Stimulated activated naive CD8-positive, alpha-beta T cell treated with anti-CD3 and anti-CD28 coated beads, Interleukin-15, amount 100 ng/mL, for 72 hours (primary cell): Measurements from ENCODE around the gene C10orf105.

Experiments used
- ATAC-seq: fragments of 150-1000 bp; cut with Tn5 transposase; 2 replicates; pipeline ENCODE4 v1.10.0; 2021; ENCODE audit warnings: mild to moderate bottlenecking, moderate library complexity
- DNase-seq, 2 donors: peaks; one replicate each; pipeline ENCODE4 v3.0.0; 2021 to 2022
- H3K27ac Mint-ChIP-seq, 2 donors: one replicate each; pipeline ENCODE4 v1.8.0; 2022; ENCODE audit warnings: mild to moderate bottlenecking in 2 of 2, mixed read lengths in 2 of 2, moderate library complexity in 2 of 2
- H3K27me3 Mint-ChIP-seq: one replicate; pipeline ENCODE4 v1.8.0; 2022; ENCODE audit warnings: mixed read lengths
- H3K4me1 Mint-ChIP-seq: one replicate; pipeline ENCODE4 v1.8.0; 2022; ENCODE audit warnings: mild to moderate bottlenecking, mixed read lengths
- H3K4me3 Mint-ChIP-seq, 2 donors: one replicate each; pipeline ENCODE4 v1.8.0; 2022; ENCODE audit warnings: mild to moderate bottlenecking in 2 of 2, mixed read lengths in 2 of 2, moderate library complexity in 1 of 2
- H3K9me3 Mint-ChIP-seq, 2 donors: one replicate each; pipeline ENCODE4 v1.8.0; 2022; ENCODE audit warnings: mixed read lengths in 2 of 2

C10orf105 gene

DNA sequence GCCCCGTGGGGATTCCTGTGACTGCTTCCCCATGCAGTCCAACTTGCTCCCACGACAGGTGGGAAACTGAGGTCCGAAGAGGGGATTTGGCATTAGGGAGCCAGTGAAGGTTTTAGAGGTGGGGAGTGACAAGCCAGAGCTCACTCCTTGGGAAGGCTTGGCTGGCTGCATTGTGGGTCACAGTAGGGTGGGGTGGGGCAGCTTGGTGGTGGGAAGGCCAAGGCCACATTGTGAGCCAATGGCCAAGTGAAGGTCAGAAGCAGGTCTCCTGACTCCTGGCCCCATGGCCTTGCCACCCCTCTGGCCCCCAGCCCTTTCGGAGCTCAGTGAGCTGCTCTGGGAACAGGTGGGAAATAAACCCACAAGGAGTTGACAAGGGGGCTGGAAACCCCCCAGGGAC is 2.5 kb downstream of the C10orf105 start:
- ATAC-seq (no peak), DNase-seq (no peak)
- no peaks in the 10 kb centered on the region for H3K27me3 Mint-ChIP-seq
- no peaks in the 10 kb centered on the region for H3K9me3 Mint-ChIP-seq
- no peak overlapping the region for H3K4me3 Mint-ChIP-seq
- H3K4me1 Mint-ChIP-seq: peaks cover 60% of the 10 kb centered on the region
- no peak overlapping the region for H3K27ac Mint-ChIP-seq

DNA sequence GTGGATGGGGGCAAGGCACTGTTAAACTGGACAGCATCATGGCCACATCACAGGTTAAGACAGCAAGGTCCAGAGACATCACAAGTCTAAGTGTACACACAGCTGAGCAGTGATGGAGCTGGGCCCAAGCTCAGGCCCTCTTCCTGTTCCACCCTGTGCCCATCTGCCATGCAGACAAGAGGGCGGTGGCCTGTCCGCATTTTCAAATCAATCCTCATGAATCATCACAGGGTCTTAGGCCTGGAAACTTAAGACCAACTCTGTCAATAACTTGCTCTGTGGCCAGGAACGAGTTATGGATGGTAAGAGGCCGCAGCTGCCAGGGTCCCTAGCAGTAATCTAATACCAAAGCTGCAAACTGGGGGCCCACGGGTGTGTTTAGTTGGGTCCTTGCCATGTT is 3.2 kb downstream of the C10orf105 start:
- no peaks in the 10 kb centered on the region for H3K9me3 Mint-ChIP-seq
- no peak overlapping the region for H3K4me3 Mint-ChIP-seq
- ATAC-seq (no peak), DNase-seq (no peak)
- H3K4me1 Mint-ChIP-seq: peaks cover 62% of the 10 kb centered on the region
- no peak overlapping the region for H3K27ac Mint-ChIP-seq
- no peaks in the 10 kb centered on the region for H3K27me3 Mint-ChIP-seq

DNA sequence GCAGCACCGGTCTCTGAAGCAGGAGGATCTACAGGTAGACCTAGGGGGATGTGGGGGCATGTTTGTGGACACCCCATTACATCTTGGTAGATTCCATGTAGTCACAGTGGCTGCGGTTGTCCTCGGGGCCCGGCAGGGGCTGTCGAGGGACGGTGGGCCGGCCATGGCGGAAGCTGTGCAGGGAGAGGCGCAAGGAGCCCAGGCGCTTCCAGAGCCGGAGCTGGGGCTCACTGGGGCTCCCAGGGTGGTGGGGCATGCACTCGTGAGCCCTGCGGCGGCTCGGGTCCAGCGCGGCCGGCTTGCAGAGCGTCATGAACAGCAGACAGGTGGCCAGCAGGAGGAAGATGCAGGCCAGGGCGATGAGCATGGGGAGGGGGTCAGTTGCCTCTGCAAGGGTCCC is 3.7 kb downstream of the C10orf105 start:
- Mint-ChIP-seq H3K27ac (peak overlapping the region in 1 of 2 donors; percentile 27), H3K4me1 (peaks cover 67% of the 10 kb centered on the region), H3K27me3 (no peaks in the 10 kb centered on the region), H3K4me3 (no peak overlapping the region), H3K9me3 (no peaks in the 10 kb centered on the region)
- ATAC-seq (no peak), DNase-seq (no peak)

DNA sequence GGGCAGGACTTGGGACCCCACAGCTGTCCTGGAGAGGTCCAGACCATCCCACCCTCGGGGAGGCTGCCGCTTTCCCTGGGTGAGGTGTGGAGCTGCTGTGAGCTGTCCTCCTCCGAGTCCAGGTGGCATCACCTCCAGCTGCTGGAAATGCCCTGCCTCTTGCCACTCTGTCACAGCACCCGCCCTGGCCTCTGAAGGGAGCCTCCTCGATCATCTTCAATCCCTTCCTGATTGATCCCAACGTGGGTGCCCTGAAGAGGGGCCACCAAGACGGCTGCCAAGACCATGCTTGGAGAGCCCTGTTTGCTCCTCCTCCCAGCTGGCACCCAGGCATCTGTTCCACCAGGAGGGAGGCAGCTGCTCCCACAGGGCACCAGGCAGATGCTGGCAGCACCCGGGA is 4.6 kb downstream of the C10orf105 start:
- H3K4me1 Mint-ChIP-seq: peaks cover 68% of the 10 kb centered on the region
- DNase-seq (no peak), ATAC-seq (no peak)
- peak overlapping the region in 1 of 2 donors; percentile 7 for H3K4me3 Mint-ChIP-seq
- no peaks in the 10 kb centered on the region for H3K9me3 Mint-ChIP-seq
- no peak overlapping the region for H3K27ac Mint-ChIP-seq
- no peaks in the 10 kb centered on the region for H3K27me3 Mint-ChIP-seq

DNA sequence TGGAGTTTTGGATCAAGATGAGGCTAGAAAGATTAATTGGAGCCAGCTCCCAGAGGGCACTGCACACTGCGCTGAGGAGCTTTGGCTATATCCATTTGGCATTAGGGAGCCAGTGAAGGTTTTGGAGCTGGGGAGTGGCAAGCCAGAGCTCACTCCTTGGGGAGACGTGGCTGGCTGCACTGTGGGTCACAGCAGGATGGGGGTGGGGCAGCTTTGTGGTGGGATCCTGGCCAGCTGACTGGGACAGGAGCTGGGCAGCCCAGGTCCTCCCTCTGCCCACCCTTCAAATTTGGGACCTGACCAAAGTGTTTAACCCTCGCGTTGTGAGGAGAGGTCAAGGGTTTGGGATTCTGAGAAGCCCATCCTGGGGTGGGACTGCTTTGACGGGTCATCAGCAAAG is 5.0 kb downstream of the C10orf105 start:
- no peak for ATAC-seq
- H3K9me3 Mint-ChIP-seq: no peaks in the 10 kb centered on the region
- peak overlapping the region; percentile 95 to 100 for H3K27ac Mint-ChIP-seq
- no peak for DNase-seq
- peaks cover 70% of the 10 kb centered on the region for H3K4me1 Mint-ChIP-seq
- H3K4me3 Mint-ChIP-seq: peak overlapping the region; percentile 69 to 94
- no peaks in the 10 kb centered on the region for H3K27me3 Mint-ChIP-seq

DNA sequence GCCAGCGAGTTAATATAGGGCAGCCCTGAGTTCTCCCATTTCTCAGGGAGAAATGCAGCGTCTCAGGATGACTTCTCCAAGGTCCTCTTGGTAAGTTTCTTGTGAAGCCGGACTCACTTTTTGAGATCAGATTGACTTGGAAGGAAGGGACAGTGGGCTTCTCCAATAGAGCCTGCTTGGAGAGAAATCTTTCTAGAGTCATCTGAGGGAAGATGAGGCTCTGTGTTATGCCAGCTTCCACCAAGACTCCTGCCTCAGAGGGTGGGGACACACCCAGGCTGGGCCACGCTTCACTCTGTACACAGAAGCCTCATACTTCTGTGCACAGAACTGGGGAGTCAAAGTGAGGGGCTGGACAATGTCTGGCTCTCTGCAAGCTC is 5.6 kb downstream of the C10orf105 start:
- Mint-ChIP-seq H3K4me1 (peaks cover 75% of the 10 kb centered on the region), H3K27ac (peak overlapping the region; percentile 95 to 100), H3K9me3 (no peaks in the 10 kb centered on the region), H3K4me3 (peak overlapping the region; percentile 69 to 94), H3K27me3 (no peaks in the 10 kb centered on the region)
- no peak for DNase-seq
- peak; percentile 32 for ATAC-seq

DNA sequence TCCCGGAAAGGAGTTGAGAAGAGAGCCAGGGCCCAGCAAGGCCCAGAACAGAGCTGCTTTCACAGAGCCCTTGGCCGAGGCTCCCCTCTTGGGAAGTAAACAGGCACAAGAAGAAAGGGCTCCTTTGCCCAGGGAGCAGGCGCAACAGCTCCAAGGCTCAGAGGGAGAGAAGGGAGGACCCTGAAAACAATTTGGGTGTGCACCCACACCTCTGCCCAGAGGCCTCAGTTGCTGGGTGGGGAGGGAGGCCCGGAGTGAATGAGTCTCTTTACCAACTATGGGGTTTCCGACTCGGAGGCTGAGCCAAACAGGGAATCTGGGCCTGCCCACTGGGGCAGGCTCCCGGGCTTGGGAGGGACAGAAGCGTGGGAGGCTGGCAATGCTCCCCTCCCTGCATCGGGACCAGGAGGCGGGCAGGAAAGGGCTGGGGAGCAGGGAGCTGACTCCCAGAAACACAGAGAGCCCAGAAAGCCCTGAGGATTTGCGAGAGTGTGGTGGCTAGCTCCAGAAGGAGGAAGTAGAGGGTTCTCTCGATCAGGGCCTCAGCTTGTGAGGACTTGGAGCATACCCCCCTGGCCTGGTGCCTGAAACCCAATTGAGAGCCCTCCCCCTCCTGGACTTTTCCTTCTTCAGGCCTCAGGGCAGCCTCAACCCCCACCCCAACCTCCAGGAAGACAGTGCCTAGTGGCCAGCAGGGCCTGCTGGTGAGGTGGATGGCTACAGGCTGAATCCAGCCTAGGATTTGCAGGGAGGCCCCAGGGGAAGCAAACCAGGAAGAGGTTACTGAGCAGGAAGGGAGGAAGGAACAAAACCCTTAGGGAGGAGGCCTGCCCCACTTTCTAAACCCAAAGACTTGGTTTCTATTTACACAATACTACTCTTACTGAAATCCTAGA is 6.2 kb downstream of the C10orf105 start:
- peak overlapping the region; percentile 95 to 100 for H3K27ac Mint-ChIP-seq
- peak overlapping the region; percentile 69 to 94 for H3K4me3 Mint-ChIP-seq
- H3K9me3 Mint-ChIP-seq: no peaks in the 10 kb centered on the region
- H3K27me3 Mint-ChIP-seq: no peaks in the 10 kb centered on the region
- ATAC-seq: peak; percentile 54
- H3K4me1 Mint-ChIP-seq: peaks cover 79% of the 10 kb centered on the region
- peak in 1 of 2 donors; percentile 54 for DNase-seq

DNA sequence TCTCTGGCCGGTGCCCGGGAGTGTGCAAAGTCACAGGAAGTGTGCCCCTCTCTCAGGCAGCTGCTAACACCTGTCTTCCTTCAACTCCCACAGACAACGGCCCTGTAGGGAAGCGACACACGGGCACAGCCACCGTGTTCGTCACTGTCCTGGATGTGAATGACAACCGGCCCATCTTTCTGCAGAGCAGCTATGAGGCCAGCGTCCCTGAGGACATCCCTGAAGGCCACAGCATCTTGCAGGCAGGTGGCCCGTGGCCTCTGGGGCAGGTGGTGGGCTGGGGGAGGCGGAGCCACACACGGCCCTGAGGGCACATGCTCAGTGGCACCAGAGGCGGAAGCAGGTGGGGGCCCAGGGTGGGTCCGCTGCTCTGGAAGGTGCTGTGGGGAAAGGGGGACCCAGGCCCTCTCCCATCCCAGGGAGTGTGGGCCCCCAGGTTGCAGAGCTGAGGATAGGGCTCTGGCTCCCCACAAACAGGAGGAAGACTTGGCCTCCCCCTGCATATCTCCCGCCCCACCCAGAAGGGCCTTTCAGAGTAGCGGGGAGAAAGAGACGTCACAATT is 6.9 kb downstream of the C10orf105 start:
- no peaks in the 10 kb centered on the region for H3K9me3 Mint-ChIP-seq
- peak overlapping the region; percentile 69 to 94 for H3K4me3 Mint-ChIP-seq
- ATAC-seq (peak; percentile 58), DNase-seq (no peak)
- H3K27ac Mint-ChIP-seq: peak overlapping the region; percentile 95 to 100
- H3K27me3 Mint-ChIP-seq: no peaks in the 10 kb centered on the region
- H3K4me1 Mint-ChIP-seq: peaks cover 86% of the 10 kb centered on the region

DNA sequence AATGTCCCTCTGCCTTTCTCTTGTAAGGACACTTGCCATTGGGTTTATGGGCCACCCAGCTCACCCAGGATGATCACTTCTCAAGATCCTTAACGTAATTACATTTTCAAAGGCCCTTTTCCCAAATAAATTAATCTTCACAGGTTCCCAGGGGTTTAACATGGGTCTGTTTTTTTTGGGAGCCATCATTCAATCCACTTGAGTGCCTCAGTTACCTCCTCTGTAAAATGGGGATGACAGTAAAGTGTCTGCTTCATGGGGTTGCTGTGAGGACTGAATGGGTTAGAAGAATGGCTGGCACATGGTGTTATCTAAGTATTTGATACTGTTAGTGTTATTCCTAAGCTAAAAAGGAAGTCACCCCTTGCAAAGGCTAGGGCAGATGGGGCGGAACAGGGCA is 7.4 kb downstream of the C10orf105 start:
- Mint-ChIP-seq H3K4me1 (peaks cover 85% of the 10 kb centered on the region), H3K4me3 (peak overlapping the region; percentile 8 to 94), H3K27me3 (no peaks in the 10 kb centered on the region), H3K27ac (peak overlapping the region; percentile 59 to 100), H3K9me3 (no peaks in the 10 kb centered on the region)
- no peak for DNase-seq
- no peak for ATAC-seq

DNA sequence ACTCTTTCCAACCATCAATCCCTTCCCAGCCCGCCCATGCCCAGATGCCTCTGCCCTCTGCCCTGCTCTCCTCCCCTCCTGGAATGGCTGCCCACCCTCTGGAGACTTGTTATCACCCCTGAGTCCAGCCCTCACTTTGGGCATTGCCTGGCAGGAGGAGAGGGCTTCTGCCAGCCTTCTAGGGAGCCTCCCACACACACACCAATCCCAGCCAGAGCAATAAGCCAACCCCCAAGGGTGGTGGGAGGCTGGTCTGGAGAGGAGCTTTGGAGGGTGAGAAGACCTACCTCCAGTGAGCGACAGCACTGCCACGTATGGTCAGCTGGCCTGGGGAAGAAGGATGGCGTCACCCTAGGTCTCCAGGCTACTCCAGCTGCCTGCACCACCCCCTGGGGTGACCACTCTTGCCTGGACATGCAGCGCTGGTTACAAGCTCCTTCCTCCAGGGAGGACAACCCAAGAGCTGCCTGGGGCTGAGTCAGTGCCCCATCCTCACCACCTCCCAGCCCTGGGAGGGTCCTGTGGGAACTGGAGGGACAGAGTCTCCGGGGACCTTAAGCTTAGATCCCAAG is 8.4 kb downstream of the C10orf105 start:
- Mint-ChIP-seq H3K4me3 (no peak overlapping the region), H3K27me3 (no peaks in the 10 kb centered on the region), H3K9me3 (no peaks in the 10 kb centered on the region), H3K4me1 (peaks cover 76% of the 10 kb centered on the region), H3K27ac (no peak overlapping the region)
- ATAC-seq: no peak
- DNase-seq: no peak

DNA sequence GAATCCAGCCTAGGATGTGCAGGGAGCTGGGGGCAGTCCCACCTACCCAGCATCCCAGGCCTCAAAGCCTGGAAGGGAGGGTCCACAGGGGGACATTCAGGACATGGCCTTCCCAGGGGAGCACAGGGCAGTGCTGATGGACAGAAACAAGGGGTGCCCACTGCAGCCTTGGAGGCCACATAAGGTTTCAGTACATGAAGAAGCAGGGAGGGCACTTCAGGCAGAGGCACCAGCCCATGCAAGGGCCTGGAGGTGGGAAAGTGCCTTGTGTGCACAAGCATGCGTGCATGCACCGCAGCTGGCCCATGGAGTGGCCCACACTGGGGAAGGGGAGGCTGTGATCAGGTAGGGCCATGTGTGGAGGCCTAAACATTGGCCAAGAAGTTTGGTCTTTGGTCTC is 9.1 kb downstream of the C10orf105 start:
- DNase-seq (no peak), ATAC-seq (no peak)
- Mint-ChIP-seq H3K4me3 (no peak overlapping the region), H3K4me1 (peaks cover 70% of the 10 kb centered on the region), H3K27me3 (no peaks in the 10 kb centered on the region), H3K9me3 (no peaks in the 10 kb centered on the region), H3K27ac (no peak overlapping the region)

DNA sequence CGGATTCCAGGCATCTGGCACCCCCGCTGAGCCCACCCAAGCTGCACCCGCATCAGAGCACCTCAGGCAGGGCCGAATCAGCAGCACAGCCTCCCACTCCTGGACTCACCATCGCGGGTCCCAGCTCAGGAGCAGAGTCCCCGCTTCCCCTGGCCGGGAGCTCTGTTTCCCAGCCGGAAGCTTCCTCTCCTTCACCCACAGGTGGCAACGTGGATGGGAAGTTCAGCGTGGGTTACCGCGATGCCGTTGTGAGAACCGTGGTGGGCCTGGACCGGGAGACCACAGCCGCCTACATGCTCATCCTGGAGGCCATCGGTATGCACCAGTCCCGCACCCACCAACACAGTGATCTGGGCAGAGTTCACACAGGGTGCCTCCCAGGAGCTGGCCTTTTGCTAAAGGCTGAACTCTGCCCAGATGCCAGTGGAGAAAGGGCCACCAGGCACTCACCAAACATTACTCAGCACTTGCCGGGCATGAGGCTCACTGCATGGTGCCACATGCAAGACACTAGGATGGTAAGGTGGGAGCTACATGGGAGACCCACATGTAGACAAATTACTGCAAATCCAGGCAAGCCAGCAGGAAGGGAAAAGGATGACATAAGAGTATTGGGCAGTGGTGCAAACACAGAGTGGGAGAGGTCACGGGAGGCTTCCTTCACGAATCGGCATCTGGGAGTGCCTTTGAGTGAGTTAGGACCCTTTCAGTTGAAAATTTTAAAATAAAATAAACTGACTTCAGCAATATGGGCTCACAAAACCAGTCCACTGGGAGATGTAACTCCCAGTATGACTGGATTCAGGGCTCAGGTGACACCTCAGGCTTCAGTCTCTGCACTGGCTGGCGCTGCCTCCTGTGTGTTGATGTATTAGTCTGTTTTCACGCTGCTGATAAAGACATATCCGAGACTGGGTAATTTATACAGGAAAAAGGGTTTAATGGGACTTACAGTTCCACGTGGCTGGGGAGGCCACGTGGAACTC is 10.4 kb downstream of the C10orf105 start:
- no peaks in the 10 kb centered on the region for H3K27me3 Mint-ChIP-seq
- H3K27ac Mint-ChIP-seq: no peak overlapping the region
- H3K9me3 Mint-ChIP-seq: no peaks in the 10 kb centered on the region

DNA sequence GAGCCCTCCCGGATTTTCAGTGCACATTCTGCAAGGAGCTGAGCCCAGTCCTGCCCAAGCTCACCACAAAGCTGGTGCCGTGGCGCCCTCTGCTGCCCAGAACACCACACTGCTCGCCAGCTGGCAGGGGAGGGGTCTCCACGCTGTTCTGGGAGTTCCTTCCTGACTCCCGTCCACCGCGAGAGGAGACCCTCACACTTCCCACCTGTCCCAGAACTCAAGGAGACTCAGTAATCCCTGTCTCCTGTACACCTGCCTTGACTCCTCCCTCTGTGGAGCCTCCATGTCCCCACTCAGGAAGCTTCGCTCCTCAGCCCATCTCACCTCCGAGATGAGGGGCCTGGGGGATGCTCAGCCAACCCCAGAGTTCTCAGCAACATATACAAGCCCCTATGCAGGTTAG is 11.3 kb downstream of the C10orf105 start:
- no peaks in the 10 kb centered on the region for H3K9me3 Mint-ChIP-seq
- H3K4me3 Mint-ChIP-seq: no peak overlapping the region
- peak; percentile 62 to 64 for DNase-seq
- H3K4me1 Mint-ChIP-seq: peaks cover 48% of the 10 kb centered on the region
- ATAC-seq: peak; percentile 50
- H3K27ac Mint-ChIP-seq: no peak overlapping the region
- no peaks in the 10 kb centered on the region for H3K27me3 Mint-ChIP-seq

More for the DNA sequence above, 10.4 kb downstream of the C10orf105 start:
- Mint-ChIP-seq H3K4me1 (peaks cover 57% of the 10 kb centered on the region), H3K4me3 (no peak overlapping the region)
- ATAC-seq: no peak
- no peak for DNase-seq

DNA sequence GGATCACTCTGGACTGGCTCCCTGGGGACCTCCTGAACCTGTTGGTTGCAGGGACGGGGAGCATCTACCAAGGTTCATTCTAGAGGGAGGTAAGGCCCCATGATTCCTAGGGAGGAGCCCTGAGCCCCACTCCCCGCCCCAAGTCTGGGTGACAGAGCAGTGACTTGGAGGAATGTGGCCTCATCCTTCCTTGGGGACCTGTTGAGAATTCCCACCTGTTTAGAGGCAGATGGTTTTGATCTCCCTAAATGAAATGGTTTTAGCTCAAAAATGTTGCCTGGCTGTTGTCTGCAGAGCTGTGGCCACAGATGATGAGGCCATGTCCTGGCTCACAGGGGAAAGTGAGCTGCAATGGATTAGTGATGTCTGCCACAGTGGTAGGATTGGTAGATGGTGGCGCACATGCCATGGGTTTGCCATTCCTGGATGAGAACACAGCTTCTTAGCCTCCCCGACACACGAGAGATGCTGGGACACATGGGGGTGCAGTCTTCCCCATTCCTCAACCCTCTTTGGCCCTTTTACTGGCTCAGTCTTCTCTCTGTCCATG is 12.3 kb downstream of the C10orf105 start:
- Mint-ChIP-seq H3K27me3 (no peaks in the 10 kb centered on the region), H3K9me3 (no peaks in the 10 kb centered on the region), H3K4me1 (peaks cover 39% of the 10 kb centered on the region), H3K27ac (no peak overlapping the region), H3K4me3 (no peak overlapping the region)
- DNase-seq (no peak), ATAC-seq (no peak)
